ENCODE results near the gene KCNA10.

Gene KCNA10

DNA sequence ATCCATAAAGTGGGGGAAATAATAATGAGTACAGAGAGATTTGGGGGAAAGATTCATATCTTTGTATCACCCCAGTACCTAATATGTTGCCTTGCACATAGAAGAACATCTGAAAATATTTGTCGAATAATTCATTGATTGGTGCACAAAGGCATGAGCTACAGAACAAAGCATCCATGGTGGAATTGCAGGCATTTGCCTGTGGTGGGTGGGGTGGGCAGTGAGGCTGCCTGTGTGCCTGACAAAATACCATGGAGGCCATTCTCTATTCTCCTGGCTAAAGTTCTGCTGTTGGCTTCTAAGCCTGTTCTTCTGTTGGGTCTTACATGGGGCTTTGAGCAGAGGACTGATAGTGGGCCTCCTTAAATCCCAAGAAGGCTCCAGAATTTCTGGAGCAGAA, 10.0 kb upstream of the KCNA10 start:
- TF ChIP-seq, protein P1, sequence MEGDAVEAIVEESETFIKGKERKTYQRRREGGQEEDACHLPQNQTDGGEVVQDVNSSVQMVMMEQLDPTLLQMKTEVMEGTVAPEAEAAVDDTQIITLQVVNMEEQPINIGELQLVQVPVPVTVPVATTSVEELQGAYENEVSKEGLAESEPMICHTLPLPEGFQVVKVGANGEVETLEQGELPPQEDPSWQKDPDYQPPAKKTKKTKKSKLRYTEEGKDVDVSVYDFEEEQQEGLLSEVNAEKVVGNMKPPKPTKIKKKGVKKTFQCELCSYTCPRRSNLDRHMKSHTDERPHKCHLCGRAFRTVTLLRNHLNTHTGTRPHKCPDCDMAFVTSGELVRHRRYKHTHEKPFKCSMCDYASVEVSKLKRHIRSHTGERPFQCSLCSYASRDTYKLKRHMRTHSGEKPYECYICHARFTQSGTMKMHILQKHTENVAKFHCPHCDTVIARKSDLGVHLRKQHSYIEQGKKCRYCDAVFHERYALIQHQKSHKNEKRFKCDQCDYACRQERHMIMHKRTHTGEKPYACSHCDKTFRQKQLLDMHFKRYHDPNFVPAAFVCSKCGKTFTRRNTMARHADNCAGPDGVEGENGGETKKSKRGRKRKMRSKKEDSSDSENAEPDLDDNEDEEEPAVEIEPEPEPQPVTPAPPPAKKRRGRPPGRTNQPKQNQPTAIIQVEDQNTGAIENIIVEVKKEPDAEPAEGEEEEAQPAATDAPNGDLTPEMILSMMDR (IDR thresholded peaks at IDR 0.05; ENCODE audit: unreplicated experiment in 3 of 3): no peak
- Mint-ChIP-seq H3K4me3 (no peak overlapping the region), H3K27ac (no peak overlapping the region), H3K36me3 (ENCODE audit: low read depth) (no peaks in the 10 kb centered on the region), H3K4me1 (no peaks in the 10 kb centered on the region), H3K9me3 (no peaks in the 10 kb centered on the region), H3K27me3 (ENCODE audit: low read depth) (peaks cover 68% of the 10 kb centered on the region)

DNA sequence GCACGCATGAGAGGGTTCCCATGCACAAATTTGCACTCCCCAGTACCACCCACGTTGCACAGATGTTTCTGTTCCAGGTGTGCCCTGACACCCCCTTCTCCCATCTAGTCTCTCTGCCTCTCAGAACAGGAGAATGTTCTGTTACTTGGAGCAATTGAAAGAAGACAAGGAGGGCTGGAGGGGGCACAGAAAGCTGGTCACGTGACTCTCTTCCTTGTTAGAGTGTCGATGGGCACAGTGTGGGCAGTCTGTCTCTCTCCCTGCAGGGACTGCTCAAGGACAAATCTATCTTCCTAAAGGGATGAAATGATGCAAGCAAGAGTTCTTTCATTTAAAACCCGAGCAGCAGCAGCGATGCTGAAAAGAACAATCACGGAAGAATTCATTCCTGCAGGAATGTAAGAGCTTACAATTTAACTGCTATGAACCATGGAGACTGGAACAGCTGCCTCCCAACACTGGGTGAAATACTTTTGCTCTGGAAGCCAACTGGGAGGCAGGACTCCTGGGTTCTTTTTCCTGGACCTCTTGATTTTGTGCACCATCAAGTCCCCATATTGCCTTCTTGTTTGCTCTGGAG, 7.3 kb upstream of the KCNA10 start:
- H3K9me3 Mint-ChIP-seq: no peaks in the 10 kb centered on the region
- no peak overlapping the region for H3K27ac Mint-ChIP-seq
- TF ChIP-seq, protein P1 (IDR thresholded peaks at IDR 0.05; ENCODE audit: unreplicated experiment in 3 of 3): no peak

DNA sequence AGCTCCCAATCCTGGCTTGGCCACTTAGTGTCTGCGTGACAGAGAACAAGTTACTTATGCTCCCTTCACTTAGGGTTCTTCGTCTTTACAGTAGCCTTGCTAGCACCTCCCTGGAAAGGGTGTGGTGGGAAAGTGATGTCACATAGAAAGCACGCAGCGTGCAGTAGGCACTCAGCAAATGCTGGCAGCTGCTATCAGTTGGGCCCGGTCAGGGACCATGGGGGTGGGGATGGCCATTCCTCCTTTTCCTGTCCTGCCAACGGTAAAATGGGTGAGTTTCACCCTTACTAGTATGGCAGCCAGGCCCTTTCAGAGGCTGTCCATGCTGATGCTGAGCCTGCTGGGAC, 6.2 kb upstream of the KCNA10 start:
- Mint-ChIP-seq H3K4me3 (no peak overlapping the region), H3K4me1 (no peaks in the 10 kb centered on the region), H3K36me3 (ENCODE audit: low read depth) (no peaks in the 10 kb centered on the region), H3K27me3 (ENCODE audit: low read depth) (peaks cover 72% of the 10 kb centered on the region), H3K9me3 (no peaks in the 10 kb centered on the region), H3K27ac (no peak overlapping the region)
- TF ChIP-seq, protein P1 (IDR thresholded peaks at IDR 0.05; ENCODE audit: unreplicated experiment in 3 of 3): no peak

More for the DNA sequence above, 7.3 kb upstream of the KCNA10 start:
- H3K27me3 Mint-ChIP-seq (ENCODE audit: low read depth): peaks cover 72% of the 10 kb centered on the region
- H3K36me3 Mint-ChIP-seq (ENCODE audit: low read depth): no peaks in the 10 kb centered on the region
- no peak overlapping the region for H3K4me3 Mint-ChIP-seq
- H3K4me1 Mint-ChIP-seq: no peaks in the 10 kb centered on the region

DNA sequence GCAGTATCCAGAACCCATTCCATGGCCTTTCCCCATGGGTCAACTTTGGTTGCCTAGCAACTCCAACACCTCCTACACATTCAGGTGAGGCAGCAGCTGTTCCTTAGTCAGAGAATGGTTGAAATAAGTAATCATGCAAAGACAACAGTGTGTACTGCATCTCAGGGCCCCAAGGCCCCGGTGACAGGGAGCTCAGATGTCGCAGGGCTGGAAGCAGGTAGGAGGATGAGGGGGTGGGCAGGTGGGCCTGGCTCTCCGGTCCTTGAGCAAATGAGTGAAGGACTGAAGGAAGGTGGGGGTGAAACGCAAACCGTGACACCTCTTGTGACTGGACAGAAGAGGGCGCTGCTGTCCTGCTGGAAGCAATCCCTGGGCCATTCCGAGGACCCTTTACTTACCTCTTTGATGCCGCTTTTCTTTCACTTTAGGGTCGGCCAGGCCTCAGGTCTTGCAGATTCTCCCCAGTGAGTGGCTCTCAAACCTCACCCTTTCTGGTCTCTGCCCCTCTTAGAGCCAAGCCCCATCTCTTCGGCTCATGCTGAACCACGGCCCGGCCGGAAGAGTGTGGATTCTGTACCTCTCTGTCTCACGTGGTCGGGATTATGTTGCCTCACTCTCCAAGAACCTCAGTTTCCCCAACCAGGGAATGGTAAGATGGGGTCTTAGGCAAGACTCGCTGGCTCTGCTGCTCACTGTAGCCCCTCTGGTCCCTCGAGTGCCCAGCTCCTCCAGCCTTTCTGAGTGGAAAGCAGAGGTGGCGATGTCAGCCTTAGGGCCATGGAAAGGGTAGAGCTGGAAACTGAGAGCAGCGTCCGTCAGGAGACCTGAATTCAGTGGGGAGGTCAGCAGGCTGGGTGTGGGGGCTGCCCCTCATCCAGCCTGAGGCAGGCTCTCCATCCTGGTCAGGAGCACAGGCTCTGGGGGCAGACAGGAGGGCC, 5.6 kb upstream of the KCNA10 start:
- H3K36me3 Mint-ChIP-seq (ENCODE audit: low read depth): no peaks in the 10 kb centered on the region
- H3K4me1 Mint-ChIP-seq: no peaks in the 10 kb centered on the region
- TF ChIP-seq, protein P1 (IDR thresholded peaks at IDR 0.05; ENCODE audit: unreplicated experiment in 3 of 3): peak; percentile 66 to 75 (median 71)
- H3K9me3 Mint-ChIP-seq: no peaks in the 10 kb centered on the region
- H3K27me3 Mint-ChIP-seq (ENCODE audit: low read depth): peaks cover 69% of the 10 kb centered on the region
- no peak overlapping the region for H3K27ac Mint-ChIP-seq
- H3K4me3 Mint-ChIP-seq: no peak overlapping the region

DNA sequence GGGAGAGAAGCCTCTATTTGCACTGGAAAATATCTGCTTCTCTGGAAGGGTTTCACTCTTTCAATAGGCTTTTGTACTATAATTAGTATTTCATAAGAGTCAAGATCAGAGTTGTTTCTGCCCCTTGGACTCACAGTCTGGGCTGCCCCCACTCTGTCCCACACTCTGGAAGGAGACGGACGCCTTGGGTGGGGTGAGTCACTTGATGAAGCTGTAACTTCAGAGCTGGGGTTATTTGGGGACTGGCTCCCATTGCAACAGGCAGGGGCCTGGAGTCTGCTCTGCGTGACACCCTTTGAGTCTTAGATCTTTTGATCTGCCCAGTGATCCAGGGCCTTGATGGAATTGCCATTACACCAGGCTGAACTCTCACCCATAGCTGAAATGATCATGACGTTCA, 4.0 kb upstream of the KCNA10 start:
- Mint-ChIP-seq H3K27me3 (ENCODE audit: low read depth) (peaks cover 66% of the 10 kb centered on the region), H3K36me3 (ENCODE audit: low read depth) (no peaks in the 10 kb centered on the region), H3K27ac (no peak overlapping the region), H3K9me3 (no peaks in the 10 kb centered on the region), H3K4me3 (no peak overlapping the region), H3K4me1 (no peaks in the 10 kb centered on the region)
- TF ChIP-seq, protein P1 (IDR thresholded peaks at IDR 0.05; ENCODE audit: unreplicated experiment in 3 of 3): no peak

All from nephron (organoid).